Medulla oblongata (tissue), 1 donor: Measurements from ENCODE around the gene LYPD6B.
A peak's percentile ranks its signal among the peaks of the same experiment; 100 is the strongest.

ENCODE experiments used
- DNase-seq: peaks from one replicate; pipeline ENCODE4 v3.0.0-alpha.2; 2015; ENCODE audit errors: extremely low spot score

LYPD6B gene, protein sequence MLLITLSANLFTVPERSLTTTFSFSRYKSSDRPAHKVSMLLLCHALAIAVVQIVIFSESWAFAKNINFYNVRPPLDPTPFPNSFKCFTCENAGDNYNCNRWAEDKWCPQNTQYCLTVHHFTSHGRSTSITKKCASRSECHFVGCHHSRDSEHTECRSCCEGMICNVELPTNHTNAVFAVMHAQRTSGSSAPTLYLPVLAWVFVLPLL

DNA sequence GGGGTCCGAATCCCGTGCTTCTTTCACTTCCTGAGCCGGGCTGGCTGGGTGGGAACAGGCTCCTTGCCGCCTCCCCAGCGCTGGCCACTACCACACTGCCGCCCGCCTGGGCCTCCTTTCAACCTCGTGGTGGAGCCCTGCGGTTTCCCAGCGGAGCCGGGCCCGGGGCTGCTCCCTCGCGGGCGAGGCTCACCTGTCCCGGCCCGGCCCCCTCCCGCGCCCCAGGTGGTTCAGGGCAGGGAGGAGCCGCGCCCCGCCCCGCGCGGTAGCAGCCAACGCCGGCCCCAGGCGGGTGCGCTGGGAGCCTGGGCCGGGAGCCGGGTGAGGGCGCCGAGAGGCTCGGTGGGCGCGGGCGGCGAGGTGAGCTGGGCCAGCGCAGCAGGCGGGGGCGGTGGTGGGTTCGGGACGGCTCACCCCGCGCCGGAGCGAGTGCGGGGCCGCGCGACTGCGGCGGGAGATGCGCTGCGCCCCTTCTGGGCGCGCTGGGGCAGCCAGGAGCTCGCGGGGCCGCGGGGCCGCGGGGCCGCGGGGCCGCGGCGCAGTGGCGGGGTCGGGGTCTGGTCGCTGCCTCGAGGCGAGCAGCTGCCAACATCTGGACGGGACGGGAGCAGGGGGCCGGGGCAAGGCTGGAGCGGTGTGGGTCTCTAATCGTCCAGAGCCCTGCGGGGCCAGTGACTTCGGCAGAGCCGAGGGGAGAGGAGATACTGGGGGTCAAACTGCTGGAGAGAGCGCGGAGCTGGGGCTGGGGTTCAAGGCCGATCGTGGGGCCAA lies at the start of gene LYPD6B:
Gene LYPD6B, plus strand, starts transcription at position 258 of the 771 bp plus-strand sequence. CDS start 92,250 bp downstream, outside the sequence.
- DNase-seq, result no peak

DNA sequence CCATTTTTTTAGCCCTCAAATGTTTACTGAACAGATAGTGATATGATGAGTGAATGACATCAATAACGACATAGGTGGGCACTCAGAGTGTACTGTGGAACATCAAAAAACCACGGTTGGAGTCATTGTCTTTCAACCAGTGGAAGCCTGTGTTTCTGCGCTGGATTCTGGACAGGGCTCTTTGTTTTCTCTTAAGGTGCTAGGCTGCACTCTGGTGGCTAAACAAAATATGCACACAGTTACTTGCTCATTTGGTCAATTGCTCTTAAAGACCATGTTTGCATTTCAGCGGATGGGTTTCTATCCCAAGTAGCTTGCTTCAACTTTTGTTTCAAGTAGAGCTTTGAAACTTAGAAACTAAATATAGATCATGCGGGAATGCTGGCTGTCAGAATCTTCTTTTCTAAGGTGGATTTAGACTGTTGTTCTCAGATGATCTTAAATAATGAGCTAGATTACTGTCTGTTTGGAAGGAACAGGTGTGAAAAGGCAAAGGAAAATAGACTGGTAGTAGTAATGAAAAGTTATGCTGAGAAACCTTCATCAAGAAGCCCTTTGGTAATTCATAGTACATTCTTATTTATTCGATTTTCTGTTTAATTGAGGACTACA lies 48.5 kb upstream of the LYPD6B start:
- peak; percentile 94 for DNase-seq

GRCh38 chr2:148990968-148991367 lies 47.5 kb upstream of the LYPD6B start:
- DNase-seq, result no peak

- no peak for DNase-seq
Observed at GRCh38 chr2:148992448-148992847, 46.1 kb upstream of the LYPD6B start.

- DNase-seq, result no peak
Observed at GRCh38 chr2:148993351-148993750, 45.1 kb upstream of the LYPD6B start.

GRCh38 chr2:148994341-148994740 lies 44.2 kb upstream of the LYPD6B start:
- DNase-seq, result no peak

GRCh38 chr2:148996805-148997204 lies 41.7 kb upstream of the LYPD6B start:
- DNase-seq, result no peak

- DNase-seq, result no peak
Observed at GRCh38 chr2:148998165-148998830, 40.2 kb upstream of the LYPD6B start.

GRCh38 chr2:148998831-148999200 lies 39.7 kb upstream of the LYPD6B start:
- no peak for DNase-seq

DNA sequence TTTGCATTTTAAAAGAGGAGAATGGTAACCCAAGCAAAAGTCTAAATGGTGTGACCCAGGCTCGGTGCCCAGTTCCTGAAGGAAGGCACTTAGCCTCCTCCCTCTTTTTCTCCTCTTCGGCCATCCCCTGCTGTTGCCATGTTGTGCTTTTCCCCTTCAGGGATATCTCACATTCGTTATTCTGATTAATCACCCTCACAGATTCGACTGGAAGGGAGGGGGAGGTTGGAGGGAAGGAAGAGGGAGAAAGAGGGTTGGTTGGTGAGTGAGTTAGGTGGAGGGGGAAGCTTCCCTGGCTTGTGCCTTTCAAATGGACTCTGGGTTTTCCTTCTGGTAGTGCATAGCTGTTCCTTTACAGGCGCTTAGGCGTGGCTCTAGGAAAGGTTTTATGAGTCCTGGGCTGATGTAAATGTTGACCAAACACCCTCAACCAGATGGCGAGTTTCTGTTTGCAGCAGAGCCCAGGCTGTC lies 39.0 kb upstream of the LYPD6B start:
- DNase-seq, result peak; percentile 41

- DNase-seq, result no peak
Observed at GRCh38 chr2:149000158-149000938, 38.2 kb upstream of the LYPD6B start.

DNA sequence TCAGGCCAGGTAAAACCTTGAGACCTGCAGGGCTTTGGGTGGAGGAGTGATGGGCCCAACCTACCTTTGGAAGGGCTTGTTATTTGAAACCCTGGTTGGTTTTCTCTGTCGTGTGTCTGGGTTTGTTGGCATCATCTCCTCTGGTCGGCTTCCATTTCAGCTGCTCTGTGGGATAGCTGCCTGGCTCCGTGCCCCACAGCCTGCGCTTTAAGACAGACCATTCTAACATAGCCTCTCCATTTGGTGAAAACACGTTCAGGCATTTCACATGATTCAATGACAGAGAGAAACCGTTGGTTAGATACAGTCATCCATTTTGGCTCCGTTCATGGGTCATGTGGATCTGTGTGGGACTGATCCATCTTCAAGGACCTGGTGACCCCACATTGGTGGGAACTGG lies 37.0 kb upstream of the LYPD6B start:
- DNase-seq, result no peak

DNA sequence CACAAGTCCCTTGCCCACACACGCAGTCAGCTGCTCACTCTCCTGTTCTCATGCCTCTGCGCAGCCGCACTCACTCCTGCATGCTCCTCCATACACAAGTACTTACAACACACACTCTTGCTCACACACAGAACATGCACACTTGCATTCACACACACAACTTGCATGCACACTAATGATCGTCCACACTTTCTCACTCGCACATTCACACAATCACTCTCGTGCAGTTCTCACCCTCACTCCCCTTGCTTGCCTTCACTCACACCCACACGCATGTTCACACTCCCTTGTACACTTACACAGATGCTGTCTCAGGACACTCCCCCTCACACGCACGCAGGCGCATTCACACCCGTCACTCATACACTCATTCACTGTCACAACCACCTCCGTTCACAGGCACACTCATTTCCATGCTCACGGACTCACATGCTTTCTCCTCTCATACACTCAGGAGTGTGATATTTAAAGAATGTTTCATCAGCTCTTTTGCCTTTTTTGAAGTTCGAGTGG lies 36.1 kb upstream of the LYPD6B start:
- DNase-seq, result no peak

- DNase-seq, result no peak
Observed at GRCh38 chr2:149002891-149003740, 35.4 kb upstream of the LYPD6B start.

DNA sequence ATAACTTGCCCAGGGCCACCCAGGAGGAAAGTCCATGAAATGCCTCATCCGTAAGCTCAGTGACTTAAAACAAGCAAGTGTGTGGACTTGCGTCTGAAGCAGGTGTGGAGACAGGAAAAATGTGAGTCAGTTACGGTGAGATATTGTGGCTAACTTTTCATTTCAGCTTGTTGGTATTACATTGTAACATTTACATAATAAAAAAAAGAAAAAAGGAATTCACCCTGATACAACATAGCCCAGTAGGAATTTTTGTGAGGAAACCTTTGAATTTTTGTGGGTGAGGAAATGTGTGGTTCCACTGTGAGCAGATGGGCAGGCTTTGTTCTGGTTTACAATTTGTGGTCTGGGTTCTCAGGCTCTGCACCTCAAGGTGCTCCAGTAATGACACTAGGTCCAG lies 33.7 kb upstream of the LYPD6B start:
- no peak for DNase-seq

GRCh38 chr2:149005471-149006077 lies 32.9 kb upstream of the LYPD6B start:
- no peak for DNase-seq

GRCh38 chr2:149006883-149007543 lies 31.5 kb upstream of the LYPD6B start:
- DNase-seq, result no peak

GRCh38 chr2:149008381-149008780 lies 30.1 kb upstream of the LYPD6B start:
- no peak for DNase-seq
